HepG2 (cell line): Measurements from ENCODE around the gene SHFL. TPM values are rescaled to one million over a fixed set of nuclear protein-coding genes. Genes with fewer than 3 reads are reported as not detected.

Experiments
- ARID5B ChIP-seq: IDR thresholded peaks from 2 replicates; pipeline ENCODE4 v1.4.0; 2020; ENCODE audit warnings: mild to moderate bottlenecking, missing genetic modification reagents
- ATF3 ChIP-seq: sonication (generic); formaldehyde crosslinking; IDR thresholded peaks from 2 replicates; pipeline ENCODE4 v1.4.0; 2020; ENCODE audit warnings: missing genetic modification reagents
- CEBPB ChIP-seq: IDR thresholded peaks from 2 replicates; pipeline ENCODE4 v1.6.1; 2011; ENCODE audit warnings: low read depth, low read length, improper control_type of control experiment, borderline replicate concordance
- EED ChIP-seq: sonication (generic); formaldehyde crosslinking; IDR thresholded peaks from 2 replicates; pipeline ENCODE4 v1.5.0; 2020; ENCODE audit warnings: mild to moderate bottlenecking, missing genetic modification reagents
- GATAD2A ChIP-seq: IDR thresholded peaks from 2 replicates; pipeline ENCODE4 v1.6.1; 2016
- GTF2F1 ChIP-seq: fragments of 150-350 bp; IDR thresholded peaks from 2 replicates; pipeline ENCODE4 v1.6.1; 2014; ENCODE audit warnings: low read length
- HDAC2 ChIP-seq: sonication (generic); formaldehyde crosslinking; IDR thresholded peaks from 2 replicates; pipeline ENCODE4 v1.4.0; 2020; ENCODE audit warnings: missing genetic modification reagents
- ISX ChIP-seq: sonication (generic); formaldehyde crosslinking; conservative IDR thresholded peaks from 2 replicates; pipeline ENCODE4 v1.5.0; 2020; ENCODE audit warnings: missing genetic modification reagents
- MAX ChIP-seq: IDR thresholded peaks from 2 replicates; pipeline ENCODE4 v1.6.1; 2012; ENCODE audit warnings: inconsistent platforms
- MED13 ChIP-seq: sonication (generic); formaldehyde crosslinking; IDR thresholded peaks from 2 replicates; pipeline ENCODE4 v1.5.0; 2020; ENCODE audit warnings: missing genetic modification reagents
- RFX1 ChIP-seq: fragments of 450-650 bp; IDR thresholded peaks from 2 replicates; pipeline ENCODE4 v1.6.1; 2017
- SMC3 ChIP-seq: IDR thresholded peaks from 2 replicates; pipeline ENCODE4 v1.6.1; 2011; ENCODE audit warnings: low read length, improper control_type of control experiment
- SOX6 ChIP-seq, 2 experiments: fragments of 450-650 bp in 1 of 2; sonication (generic) in 1 of 2; formaldehyde crosslinking in 1 of 2; IDR thresholded peaks; 2 replicates each; pipeline versions ENCODE4 v1.4.0 to v1.6.1; 2017 to 2020; ENCODE audit warnings: antibody characterized with exemption in 1 of 2, mild to moderate bottlenecking in 1 of 2, missing genetic modification reagents in 1 of 2
- TCF7L2 ChIP-seq: IDR thresholded peaks from 2 replicates; pipeline ENCODE4 v1.6.1; 2011; ENCODE audit warnings: mild to moderate bottlenecking, low read depth, low read length, moderate library complexity
- ZGPAT ChIP-seq: IDR thresholded peaks from 2 replicates; pipeline ENCODE4 v1.6.1; 2016; ENCODE audit warnings: mild to moderate bottlenecking
- ZNF275 ChIP-seq: sonication (generic); formaldehyde crosslinking; IDR thresholded peaks from 2 replicates; pipeline ENCODE4 v1.8.0; 2022; ENCODE audit warnings: missing genetic modification reagents, mild to moderate bottlenecking, inconsistent platforms, borderline replicate concordance
- ZNF510 ChIP-seq: sonication (generic); formaldehyde crosslinking; IDR thresholded peaks from 2 replicates; pipeline ENCODE4 v1.4.0; 2020; ENCODE audit warnings: low read depth, mild to moderate bottlenecking, missing genetic modification reagents
- ZNF609 ChIP-seq: sonication (generic); formaldehyde crosslinking; IDR thresholded peaks from 2 replicates; pipeline ENCODE4 v1.4.0; 2020; ENCODE audit warnings: mild to moderate bottlenecking, missing genetic modification reagents, borderline replicate concordance
- ZNF644 ChIP-seq: IDR thresholded peaks from 2 replicates; pipeline ENCODE4 v1.6.1; 2016; ENCODE audit warnings: low read depth
- polyA plus RNA-seq, 8 experiments: library from polyadenylated mRNA; depleted of rRNA in 3 of 8; stranded (reverse) in 7 of 8; unstranded in 1 of 8; fragments of >200 nt; fragmentation: Illumina TruSeq in 4 of 8; extraction: Trizol in 4 of 8; gene quantifications; 2 replicates each; pipeline versions ENCODE4 v1.2.1 to v1.2.3, GENCODE V29; 2011 to 2016; ENCODE audit warnings: low read depth in 4 of 8, missing spikeins in 1 of 8, mixed read lengths in 1 of 8; ENCODE audit not compliant: insufficient read depth in 1 of 8
- total RNA-seq, 5 experiments: library from RNA; depleted of rRNA; stranded (reverse); fragments of >200 nt; fragmentation: Illumina TruSeq; extraction: Trizol; gene quantifications; 2 replicates each; pipeline ENCODE4 v1.2.3, GENCODE V29; 2016; ENCODE audit warnings: low read depth in 1 of 5

The SHFL gene
- total and polyA plus RNA-seq, 2 of the 13 experiments (the other 11 are each of a cell fraction or from before 2014, with no cell fraction given) = 12.3 to 36.4 TPM

GRCh38 chr19:10036601-10037071, 49.5 kb upstream of the SHFL start (continued):
- no peak for TF ChIP-seq TCF7L2
- TF ChIP-seq SMC3 = no peak
- peak; percentile 80 for TF ChIP-seq GATAD2A (CRISPR knock-in tag)
- TF ChIP-seq ZNF510 (CRISPR knock-in tag) = no peak
- TF ChIP-seq RFX1 = no peak
- TF ChIP-seq ZNF275 (CRISPR knock-in tag) = no peak
- TF ChIP-seq ZGPAT = no peak
- no peak for TF ChIP-seq GTF2F1
- no peak for TF ChIP-seq ISX (CRISPR knock-in tag)
- peak; percentile 37; the same call in 1 of the 2 replicates for TF ChIP-seq ZNF644 (CRISPR knock-in tag)
- TF ChIP-seq CEBPB = peak; percentile 87
- TF ChIP-seq EED (CRISPR knock-in tag) = no peak
- TF ChIP-seq MAX = 0 out of 2 replicates have a peak, but pooled peaks have one; percentile 16
- TF ChIP-seq ATF3 (CRISPR knock-in tag) = peak; percentile 51; the same call in 1 of the 2 replicates
- TF ChIP-seq MED13 = no peak
- no peak for TF ChIP-seq ZNF609 (CRISPR knock-in tag)
- TF ChIP-seq SOX6 (IDR thresholded peaks at IDR 0.05) = no peak
- TF ChIP-seq SOX6 (CRISPR knock-in tag; IDR thresholded peaks at IDR 0.05) = peak; percentile 62
- TF ChIP-seq ARID5B (CRISPR knock-in tag) = peak; percentile 57; the same call in 1 of the 2 replicates
- 0 out of 2 replicates have a peak, but pooled peaks have one; percentile 24 for TF ChIP-seq HDAC2 (CRISPR knock-in tag)
